Calu3 (cell line): ENCODE measurements around the gene ABAT. TPM values are rescaled to one million over a fixed set of nuclear protein-coding genes. Genes with fewer than 3 reads are reported as not detected.

Source experiments
- BruUV-seq: library from RNA; stranded (reverse); fragments of 400-500 nt; replicated peaks from 2 replicates; lab custom pipeline; 2021; lab: Mats Ljungman, UMichigan
- CTCF ChIA-PET: fragments of 300-600 bp; sonication (Branson Sonifier 250); formaldehyde crosslinking; loops from one replicate; lab custom pipeline; 2022; ENCODE audit warnings: antibody characterized with exemption; lab: Charles Lee
- DNase-seq: peaks from one replicate; pipeline ENCODE4 v3.0.0; 2022
- H3K27ac Mint-ChIP-seq: one replicate; pipeline ENCODE4 v1.8.0; 2022; ENCODE audit warnings: mixed read lengths; ENCODE audit not compliant: unreplicated experiment
- H3K27me3 Mint-ChIP-seq: one replicate; pipeline ENCODE4 v1.8.0; 2022; ENCODE audit warnings: mixed read lengths; ENCODE audit not compliant: unreplicated experiment
- H3K36me3 Mint-ChIP-seq: one replicate; pipeline ENCODE4 v1.8.0; 2022; ENCODE audit warnings: mild to moderate bottlenecking, moderate library complexity, mixed read lengths; ENCODE audit not compliant: insufficient read depth, unreplicated experiment
- H3K4me1 Mint-ChIP-seq: one replicate; pipeline ENCODE4 v1.8.0; 2022; ENCODE audit warnings: mild to moderate bottlenecking, low read depth, mixed read lengths; ENCODE audit not compliant: unreplicated experiment
- H3K4me3 Mint-ChIP-seq: one replicate; pipeline ENCODE4 v1.8.0; 2022; ENCODE audit warnings: mild to moderate bottlenecking, low read depth, moderate library complexity, mixed read lengths; ENCODE audit not compliant: unreplicated experiment
- H3K9me3 Mint-ChIP-seq: one replicate; pipeline ENCODE4 v1.8.0; 2022; ENCODE audit warnings: low read depth, mixed read lengths; ENCODE audit not compliant: unreplicated experiment
- intact Hi-C: fragments of 100-400 bp; cut with micrococcal nuclease; formaldehyde crosslinking; loops from one replicate; pipeline ENCODE4 v1.10.0; 2022; ENCODE audit not compliant: unreplicated experiment
- total RNA-seq: library from RNA; stranded (reverse); gene quantifications from 2 replicates; pipeline ENCODE4 v1.2.3, GENCODE V29; 2022
- TF ChIP-seq, protein P1 (sequence below): fragments of 200-600 bp; IDR thresholded peaks from one replicate; pipeline ENCODE4 v1.8.0; 2022; ENCODE audit warnings: antibody characterized with exemption; ENCODE audit not compliant: unreplicated experiment

Gene ABAT
- total RNA-seq, 1 experiment from 2014 or later = 12.6 TPM

DNA sequence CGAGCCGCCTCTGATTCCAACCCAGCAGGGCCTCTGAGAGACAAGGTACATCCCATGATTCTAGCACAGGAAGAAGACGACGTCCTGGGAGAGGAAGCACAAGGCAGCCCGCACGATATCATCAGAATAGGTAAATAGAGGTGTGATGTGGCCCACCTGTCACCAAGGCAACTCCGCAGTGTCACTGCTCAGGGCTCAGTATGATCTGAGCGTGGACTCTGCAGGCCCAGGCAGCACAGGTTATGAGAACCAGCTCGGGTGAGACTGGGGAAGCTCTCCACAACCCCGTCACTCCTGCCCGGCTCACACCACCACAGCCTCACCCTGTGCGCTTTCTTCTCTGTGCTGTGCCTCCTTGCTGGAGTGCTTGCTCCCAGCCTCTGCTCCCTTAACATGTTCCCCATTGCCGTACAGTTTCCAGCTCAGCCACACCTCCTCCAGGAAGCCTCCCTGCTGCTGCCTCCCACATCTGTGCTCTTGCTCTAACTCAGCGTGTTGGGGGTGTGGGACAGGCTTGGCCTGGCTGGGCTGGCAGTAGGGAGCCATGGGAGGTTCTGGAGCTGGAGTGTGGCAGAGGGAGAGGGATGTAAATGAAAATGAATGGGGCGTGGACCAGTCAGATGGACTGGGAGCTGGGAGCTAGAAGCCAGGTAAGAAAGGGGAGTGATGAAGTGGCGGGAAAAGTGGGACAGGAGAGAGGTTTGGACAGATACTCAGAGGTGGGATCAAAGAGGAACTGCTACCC lies 45.3 kb upstream of the ABAT start:
- Mint-ChIP-seq H3K36me3 (peaks cover 41% of the 10 kb centered on the region), H3K4me1 (peaks cover 8% of the 10 kb centered on the region), H3K4me3 (no peak overlapping the region), H3K9me3 (no peaks in the 10 kb centered on the region), H3K27me3 (no peaks in the 10 kb centered on the region), H3K27ac (no peak overlapping the region)
- CTCF ChIA-PET = no interaction called here
- DNase-seq = no peak
- TF ChIP-seq, protein P1, sequence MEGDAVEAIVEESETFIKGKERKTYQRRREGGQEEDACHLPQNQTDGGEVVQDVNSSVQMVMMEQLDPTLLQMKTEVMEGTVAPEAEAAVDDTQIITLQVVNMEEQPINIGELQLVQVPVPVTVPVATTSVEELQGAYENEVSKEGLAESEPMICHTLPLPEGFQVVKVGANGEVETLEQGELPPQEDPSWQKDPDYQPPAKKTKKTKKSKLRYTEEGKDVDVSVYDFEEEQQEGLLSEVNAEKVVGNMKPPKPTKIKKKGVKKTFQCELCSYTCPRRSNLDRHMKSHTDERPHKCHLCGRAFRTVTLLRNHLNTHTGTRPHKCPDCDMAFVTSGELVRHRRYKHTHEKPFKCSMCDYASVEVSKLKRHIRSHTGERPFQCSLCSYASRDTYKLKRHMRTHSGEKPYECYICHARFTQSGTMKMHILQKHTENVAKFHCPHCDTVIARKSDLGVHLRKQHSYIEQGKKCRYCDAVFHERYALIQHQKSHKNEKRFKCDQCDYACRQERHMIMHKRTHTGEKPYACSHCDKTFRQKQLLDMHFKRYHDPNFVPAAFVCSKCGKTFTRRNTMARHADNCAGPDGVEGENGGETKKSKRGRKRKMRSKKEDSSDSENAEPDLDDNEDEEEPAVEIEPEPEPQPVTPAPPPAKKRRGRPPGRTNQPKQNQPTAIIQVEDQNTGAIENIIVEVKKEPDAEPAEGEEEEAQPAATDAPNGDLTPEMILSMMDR = no peak
- intact Hi-C loops = no loop called here
- no TSS peak for BruUV-seq

DNA sequence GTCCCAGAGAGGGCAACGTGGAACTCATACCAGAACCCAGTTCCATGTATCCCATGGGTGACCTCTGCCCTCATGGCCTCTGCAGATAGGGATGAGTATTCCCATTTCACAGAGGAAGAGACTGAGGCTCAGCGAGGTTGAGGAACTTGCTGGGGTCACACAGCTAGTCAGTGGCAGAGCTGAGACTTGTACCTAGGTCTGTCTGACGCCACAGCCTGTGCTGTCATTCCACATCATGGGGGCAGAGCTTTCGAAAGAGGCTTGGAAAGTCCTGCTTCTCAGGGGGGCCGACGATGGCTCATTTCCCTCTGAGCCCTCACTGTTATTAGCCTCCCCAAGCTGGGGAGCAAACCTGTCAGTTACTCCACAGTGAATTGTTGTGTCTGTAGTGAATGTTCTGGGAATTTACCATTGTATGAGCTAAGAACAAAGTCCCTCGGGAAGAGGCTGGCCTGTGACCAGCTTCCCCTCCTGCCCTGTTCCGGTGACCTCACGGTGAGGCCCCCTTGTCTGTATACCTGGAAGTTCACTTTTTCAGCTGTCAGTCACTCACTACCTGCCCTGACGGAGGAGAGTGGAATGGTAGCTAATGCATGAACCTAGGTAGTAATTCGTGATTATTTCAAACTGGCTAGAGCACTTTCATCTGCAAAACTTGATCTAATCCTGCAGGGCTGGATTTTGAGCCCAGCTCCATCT lies 44.0 kb upstream of the ABAT start:
- TF ChIP-seq, protein P1 = no peak
- Mint-ChIP-seq H3K27me3 (no peaks in the 10 kb centered on the region), H3K27ac (no peak overlapping the region), H3K36me3 (peaks cover 41% of the 10 kb centered on the region), H3K9me3 (no peaks in the 10 kb centered on the region), H3K4me1 (no peaks in the 10 kb centered on the region), H3K4me3 (no peak overlapping the region)
- no TSS peak for BruUV-seq
- no peak for DNase-seq
- CTCF ChIA-PET = no interaction called here
- intact Hi-C loops = no loop called here

DNA sequence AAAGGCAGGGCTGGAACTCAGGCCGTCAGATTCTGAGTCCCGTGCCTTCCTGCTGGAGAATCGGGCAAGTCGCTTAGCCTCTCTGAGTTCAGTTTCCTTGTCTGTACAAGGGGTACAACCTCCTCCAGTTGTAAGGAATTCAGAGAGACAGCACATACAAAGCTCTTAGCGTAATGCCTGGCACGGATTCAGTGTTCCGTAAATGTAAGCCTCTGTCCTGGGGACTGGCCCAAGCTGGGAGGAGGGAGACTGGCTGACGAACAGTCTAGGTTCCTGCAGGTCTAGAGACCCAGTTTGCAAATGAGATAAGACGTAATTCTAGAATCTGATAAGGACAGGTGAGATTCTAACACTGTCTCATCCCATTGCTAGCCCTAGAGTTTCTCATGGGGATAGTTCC lies 43.0 kb upstream of the ABAT start:
- no peak overlapping the region for H3K4me3 Mint-ChIP-seq
- BruUV-seq = no TSS peak
- H3K27me3 Mint-ChIP-seq = no peaks in the 10 kb centered on the region
- intact Hi-C loops = no loop called here
- no peaks in the 10 kb centered on the region for H3K4me1 Mint-ChIP-seq
- CTCF ChIA-PET = no interaction called here
- no peaks in the 10 kb centered on the region for H3K9me3 Mint-ChIP-seq
- H3K27ac Mint-ChIP-seq = no peak overlapping the region
- DNase-seq = no peak
- TF ChIP-seq, protein P1 = no peak
- H3K36me3 Mint-ChIP-seq = peaks cover 48% of the 10 kb centered on the region

DNA sequence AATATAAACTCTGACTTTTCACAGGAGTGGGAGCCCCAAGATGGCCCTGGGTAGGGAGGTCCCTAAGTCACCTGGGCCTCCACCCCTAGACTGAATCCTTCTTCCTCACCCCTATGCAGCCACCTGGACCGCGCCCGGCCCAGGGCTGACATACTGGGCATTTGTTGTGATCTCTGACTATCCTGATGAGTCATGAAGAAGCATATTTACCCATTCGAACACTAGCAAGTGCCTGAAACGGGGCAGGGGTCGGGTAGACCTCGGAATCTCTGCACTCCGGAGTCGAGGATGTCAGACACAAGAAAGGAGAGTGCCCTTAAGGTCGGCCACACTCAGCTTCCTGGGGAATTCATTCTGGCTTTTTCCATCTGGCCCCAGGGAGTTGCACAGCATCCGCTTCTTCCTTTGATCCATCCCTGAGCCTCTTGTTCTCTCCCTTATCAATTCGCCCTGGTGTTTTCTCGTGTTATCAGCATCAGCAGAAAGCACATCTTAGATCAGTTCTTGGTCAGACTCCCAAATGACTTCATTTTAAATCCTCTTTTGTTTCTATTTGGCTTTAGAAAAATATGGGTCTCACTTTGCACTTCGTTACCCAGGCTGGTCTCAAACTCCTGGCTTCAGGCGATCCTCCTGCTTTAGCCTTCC lies 42.5 kb upstream of the ABAT start:
- DNase-seq = no peak
- BruUV-seq = no TSS peak
- no peaks in the 10 kb centered on the region for H3K9me3 Mint-ChIP-seq
- no peaks in the 10 kb centered on the region for H3K27me3 Mint-ChIP-seq
- H3K36me3 Mint-ChIP-seq = peaks cover 46% of the 10 kb centered on the region
- no peak overlapping the region for H3K27ac Mint-ChIP-seq
- TF ChIP-seq, protein P1 = no peak
- no peak overlapping the region for H3K4me3 Mint-ChIP-seq
- H3K4me1 Mint-ChIP-seq = no peaks in the 10 kb centered on the region
- intact Hi-C loops = no loop called here
- CTCF ChIA-PET = no interaction called here
